Brain microvascular endothelial cell (primary cell): ENCODE measurements around the gene KCNH8.

Experiments used
- DNase-seq: peaks from one replicate; pipeline ENCODE4 v3.0.0-alpha.2; 2020
- H3K27ac ChIP-seq: fragments of 250-450 bp; sonication (Bioruptor Pico); 2 replicates; pipeline ENCODE4 v1.5.1; 2020; ENCODE audit warnings: mild to moderate bottlenecking, moderate library complexity
- H3K27me3 ChIP-seq: fragments of 250-450 bp; sonication (Bioruptor Pico); replicated peaks from 2 replicates; pipeline ENCODE4 v1.5.1; 2020; ENCODE audit warnings: mild to moderate bottlenecking
- H3K36me3 ChIP-seq: fragments of 250-450 bp; sonication (Bioruptor Pico); replicated peaks from 2 replicates; pipeline ENCODE4 v1.5.1; 2020; ENCODE audit warnings: mild to moderate bottlenecking
- H3K4me3 ChIP-seq: 2 replicates; pipeline ENCODE4 v1.5.1; 2011; ENCODE audit warnings: low read depth, mild to moderate bottlenecking, control low read depth, low read length, moderate library complexity
- CTCF ChIP-seq: IDR thresholded peaks from 2 replicates; pipeline ENCODE4 v1.5.1; 2011; ENCODE audit warnings: low read depth, mild to moderate bottlenecking, moderate library complexity, low read length, control low read depth, inconsistent platforms; ENCODE audit errors: missing control alignments
- in situ Hi-C: cut with HindIII; loops from 2 replicates; pipeline ENCODE4 v1.10.0; 2017; ENCODE audit warnings: low sequenced_read_pairs, low pct_ligation_motif_present

Gene KCNH8

GRCh38 chr3:19190126-19190525 lies 41.8 kb downstream of the KCNH8 start:
- DNase-seq, result no peak
- no peaks in the 10 kb centered on the region for H3K27me3 ChIP-seq
- H3K36me3 ChIP-seq, result no peaks in the 10 kb centered on the region
- no peak overlapping the region for H3K4me3 ChIP-seq
- H3K27ac ChIP-seq, result no peak overlapping the region
- in situ Hi-C loops, result no loop called here
- no peak for TF ChIP-seq CTCF

- TF ChIP-seq CTCF, result no peak
Measured at GRCh38 chr3:19190602-19191001, 42.3 kb downstream of the KCNH8 start.

GRCh38 chr3:19199131-19199530 lies 50.8 kb downstream of the KCNH8 start:
- DNase-seq, result no peak
- H3K4me3 ChIP-seq, result no peak overlapping the region
- in situ Hi-C loops, result no loop called here

More at GRCh38 chr3:19190602-19191001, 42.3 kb downstream of the KCNH8 start:
- H3K27ac ChIP-seq, result no peak overlapping the region
- no peaks in the 10 kb centered on the region for H3K36me3 ChIP-seq
- DNase-seq, result no peak
- in situ Hi-C loops, result no loop called here
- no peaks in the 10 kb centered on the region for H3K27me3 ChIP-seq
- no peak overlapping the region for H3K4me3 ChIP-seq

GRCh38 chr3:19202303-19202702 lies 54.0 kb downstream of the KCNH8 start:
- Histone ChIP-seq H3K4me3 (no peak overlapping the region), H3K27me3 (no peaks in the 10 kb centered on the region), H3K36me3 (no peaks in the 10 kb centered on the region), H3K27ac (no peak overlapping the region)
- DNase-seq, result no peak
- in situ Hi-C loops, result no loop called here
- no peak for TF ChIP-seq CTCF

More at GRCh38 chr3:19199131-19199530, 50.8 kb downstream of the KCNH8 start:
- Histone ChIP-seq H3K36me3 (no peaks in the 10 kb centered on the region), H3K27me3 (no peaks in the 10 kb centered on the region), H3K27ac (no peak overlapping the region)
- TF ChIP-seq CTCF, result no peak

- in situ Hi-C loops, result no loop called here
- DNase-seq, result no peak
- no peaks in the 10 kb centered on the region for H3K36me3 ChIP-seq
- no peak overlapping the region for H3K4me3 ChIP-seq
- H3K27me3 ChIP-seq, result no peaks in the 10 kb centered on the region
- H3K27ac ChIP-seq, result no peak overlapping the region
- TF ChIP-seq CTCF, result no peak
Measured at GRCh38 chr3:19202754-19203153, 54.4 kb downstream of the KCNH8 start.

- no peaks in the 10 kb centered on the region for H3K36me3 ChIP-seq
- in situ Hi-C loops, result no loop called here
Measured at GRCh38 chr3:19206540-19206939, 58.2 kb downstream of the KCNH8 start.

More at GRCh38 chr3:19206540-19206939, 58.2 kb downstream of the KCNH8 start:
- H3K4me3 ChIP-seq, result no peak overlapping the region
- DNase-seq, result no peak
- no peak for TF ChIP-seq CTCF
- no peaks in the 10 kb centered on the region for H3K27me3 ChIP-seq
- H3K27ac ChIP-seq, result no peak overlapping the region
